ENCODE results near the gene NHERF1. TPM values are rescaled to one million over a fixed set of nuclear protein-coding genes. Genes with fewer than 3 reads are reported as not detected.

NHERF1 gene
- total and polyA plus RNA-seq, 9 of the 15 experiments (the other 6 are each of a cell fraction or from before 2014, with no cell fraction given): 11.4 to 79.9 (median 36.9) TPM

GRCh38 chr17:74772053-74772452, 23.6 kb downstream of the NHERF1 start (continued):
- TF ChIP-seq ZBTB40 (IDR thresholded peaks at IDR 0.05) (no peak), ZBTB40 (CRISPR knock-in tag; IDR thresholded peaks at IDR 0.05) (no peak), RREB1 (CRISPR knock-in tag; IDR thresholded peaks at IDR 0.05) (no peak), NR2F6 (CRISPR knock-in tag; IDR thresholded peaks at IDR 0.05) (no peak), SMARCB1 (IDR thresholded peaks at IDR 0.05; ENCODE audit: insufficient read length, low read depth) (no peak), SETDB1 (IDR thresholded peaks at IDR 0.05; ENCODE audit: low read length) (no peak), PTTG1 (tag; IDR thresholded peaks at IDR 0.05; ENCODE audit: low read depth) (no peak), CBX2 (IDR thresholded peaks at IDR 0.05; ENCODE audit: insufficient read depth, low read length, poor library complexity, severe bottlenecking) (no peak), ZNF324 (CRISPR knock-in tag; IDR thresholded peaks at IDR 0.05) (no peak), ZFP30 (CRISPR knock-in tag; IDR thresholded peaks at IDR 0.05; ENCODE audit: borderline replicate concordance) (no peak), HMGXB4 (CRISPR knock-in tag; IDR thresholded peaks at IDR 0.05) (no peak), ESRRB (CRISPR knock-in tag; IDR thresholded peaks at IDR 0.05; ENCODE audit: borderline replicate concordance) (no peak), XRCC3 (IDR thresholded peaks at IDR 0.05) (no peak)
